ENCODE results near the gene FAM131A. TPM values are rescaled to one million over a fixed set of nuclear protein-coding genes. Genes with fewer than 3 reads are reported as not detected.
A peak's percentile ranks its signal among the peaks of the same experiment; 100 is the strongest.

Gene FAM131A
- total RNA-seq, 1 donor from 2014 or later, result 15.5 TPM

GRCh38 chr3:184388936-184389230 lies 51.5 kb downstream of the FAM131A start:
- no peak for DNase-seq (ENCODE audit: low read depth)

DNA sequence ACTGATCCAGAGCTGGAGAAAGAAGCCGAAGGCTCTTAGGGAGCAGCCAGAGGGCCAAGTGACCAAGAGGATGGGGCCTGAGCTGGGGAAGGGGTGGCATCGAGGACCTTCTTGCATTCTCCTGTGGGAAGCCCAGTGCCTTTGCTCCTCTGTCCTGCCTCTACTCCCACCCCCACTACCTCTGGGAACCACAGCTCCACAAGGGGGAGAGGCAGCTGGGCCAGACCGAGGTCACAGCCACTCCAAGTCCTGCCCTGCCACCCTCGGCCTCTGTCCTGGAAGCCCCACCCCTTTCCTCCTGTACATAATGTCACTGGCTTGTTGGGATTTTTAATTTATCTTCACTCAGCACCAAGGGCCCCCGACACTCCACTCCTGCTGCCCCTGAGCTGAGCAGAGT lies 52.0 kb downstream of the FAM131A start:
- DNase-seq (ENCODE audit: low read depth), result no peak

- DNase-seq (ENCODE audit: low read depth), result no peak
These were observed 52.6 kb downstream of the FAM131A start for GRCh38 chr3:184389935-184390528.

- no peak for DNase-seq (ENCODE audit: low read depth)
These were observed 53.9 kb downstream of the FAM131A start for GRCh38 chr3:184391266-184391665.

- peak; percentile 81 for DNase-seq (ENCODE audit: low read depth)
These were observed 57.9 kb downstream of the FAM131A start for GRCh38 chr3:184395320-184395660.

Other genes starting within 250 kb of the FAM131A start
- gene HTR3E, start 240.5 kb upstream of the FAM131A start, total RNA-seq, result 3.1 and 7.1 TPM in 2 replicates
- 53.7 and 54.3 TPM in 2 replicates for gene EIF2B5, start 202.2 kb upstream of the FAM131A start, total RNA-seq
- 119 and 139 TPM in 2 replicates for gene DVL3, start 182.2 kb upstream of the FAM131A start, total RNA-seq
- 329 and 375 TPM in 2 replicates for gene AP2M1, start 162.7 kb upstream of the FAM131A start, total RNA-seq
- gene ABCF3, start 151.4 kb upstream of the FAM131A start, total RNA-seq, result 50.1 and 52.8 TPM in 2 replicates
- not detected in 2 replicates for gene VWA5B2, start 108.0 kb upstream of the FAM131A start, total RNA-seq
- 55.0 and 77.6 TPM in 2 replicates for gene ALG3, start 88.6 kb upstream of the FAM131A start, total RNA-seq
- 2.8 and 3.6 TPM in 2 replicates for gene EEF1AKMT4, start 87.9 kb upstream of the FAM131A start, total RNA-seq
- gene CAMK2N2, start 76.0 kb upstream of the FAM131A start, total RNA-seq, result not detected in 2 replicates
- not detected in 2 replicates for gene ECE2, start 61.6 kb upstream of the FAM131A start, total RNA-seq
- gene PSMD2, start 38.4 kb upstream of the FAM131A start, total RNA-seq, result 480 and 540 TPM in 2 replicates
- 358 and 371 TPM in 2 replicates for gene EIF4G1, start 23.0 kb upstream of the FAM131A start, total RNA-seq
- 1.8 and 3.4 TPM in 2 replicates for gene CLCN2, start 24.0 kb downstream of the FAM131A start, total RNA-seq
- gene POLR2H, start 24.1 kb downstream of the FAM131A start, total RNA-seq, result 77.1 and 87.4 TPM in 2 replicates
- 0.16 TPM in 1 of 2 replicates, not detected in the other for gene THPO, start 40.6 kb downstream of the FAM131A start, total RNA-seq
- 8.4 and 18.8 TPM in 2 replicates for gene CHRD, start 42.5 kb downstream of the FAM131A start, total RNA-seq
- 23.2 and 23.6 TPM in 2 replicates for gene EPHB3, start 224.2 kb downstream of the FAM131A start, total RNA-seq

All from myocyte (in vitro differentiated cells).